ENCODE data around the gene NID1. TPM values are rescaled to one million over a fixed set of nuclear protein-coding genes. Genes with fewer than 3 reads are reported as not detected.

NID1 gene
- total RNA-seq, 6 donors from 2014 or later: 26.8 to 81.1 (median 46.1) TPM

DNA sequence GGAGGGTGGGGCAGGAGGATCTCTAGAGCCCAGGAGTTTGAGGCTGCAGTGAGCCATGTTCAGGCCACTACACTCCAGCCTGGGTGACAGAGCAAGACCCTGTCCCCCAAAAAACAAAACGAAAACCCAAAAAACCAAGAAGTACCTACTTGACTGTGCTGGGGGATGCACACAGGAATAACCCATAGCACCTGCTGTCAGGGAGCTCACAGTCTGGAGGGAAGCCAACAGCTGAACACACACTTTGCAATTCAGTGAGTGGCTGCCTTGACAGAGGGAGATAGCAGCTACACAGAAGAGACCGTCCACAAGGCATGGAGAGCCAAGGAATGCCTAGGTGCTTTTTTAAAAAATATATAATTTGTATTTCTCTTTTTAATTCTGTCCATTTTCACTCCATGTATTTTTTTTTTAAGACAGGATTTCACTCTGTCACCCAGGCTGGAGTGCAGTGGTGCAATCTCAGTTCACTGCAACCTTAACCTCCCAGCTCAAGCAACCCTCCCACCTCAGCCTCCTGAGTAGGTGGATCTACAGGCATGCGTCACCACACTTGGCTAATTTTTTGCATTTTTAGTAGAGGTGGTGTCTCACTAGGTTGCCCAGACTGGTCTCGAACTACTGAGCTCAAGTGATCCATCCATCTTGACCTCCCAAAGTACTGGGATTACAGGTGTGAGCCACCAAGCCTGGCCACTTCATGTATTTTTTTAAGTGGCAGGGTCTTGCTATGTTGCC, 68.7 kb downstream of the NID1 start:
- no peaks in the 10 kb centered on the region for H3K9me3 ChIP-seq
- ATAC-seq (ENCODE audit: low FRiP score in 2 of 2): no peak
- no peak for DNase-seq
- H3K36me3 ChIP-seq: peaks cover 0 to 32% (median 0%) of the 10 kb centered on the region in 4 donors
- H3K27ac ChIP-seq: no peak overlapping the region
- H3K27me3 ChIP-seq: no peaks in the 10 kb centered on the region
- TF ChIP-seq POLR2AphosphoS5 (IDR thresholded peaks at IDR 0.05) (no peak), EP300 (IDR thresholded peaks at IDR 0.05) (no peak), POLR2A (IDR thresholded peaks at IDR 0.05) (no peak)
- TF ChIP-seq, protein P1, sequence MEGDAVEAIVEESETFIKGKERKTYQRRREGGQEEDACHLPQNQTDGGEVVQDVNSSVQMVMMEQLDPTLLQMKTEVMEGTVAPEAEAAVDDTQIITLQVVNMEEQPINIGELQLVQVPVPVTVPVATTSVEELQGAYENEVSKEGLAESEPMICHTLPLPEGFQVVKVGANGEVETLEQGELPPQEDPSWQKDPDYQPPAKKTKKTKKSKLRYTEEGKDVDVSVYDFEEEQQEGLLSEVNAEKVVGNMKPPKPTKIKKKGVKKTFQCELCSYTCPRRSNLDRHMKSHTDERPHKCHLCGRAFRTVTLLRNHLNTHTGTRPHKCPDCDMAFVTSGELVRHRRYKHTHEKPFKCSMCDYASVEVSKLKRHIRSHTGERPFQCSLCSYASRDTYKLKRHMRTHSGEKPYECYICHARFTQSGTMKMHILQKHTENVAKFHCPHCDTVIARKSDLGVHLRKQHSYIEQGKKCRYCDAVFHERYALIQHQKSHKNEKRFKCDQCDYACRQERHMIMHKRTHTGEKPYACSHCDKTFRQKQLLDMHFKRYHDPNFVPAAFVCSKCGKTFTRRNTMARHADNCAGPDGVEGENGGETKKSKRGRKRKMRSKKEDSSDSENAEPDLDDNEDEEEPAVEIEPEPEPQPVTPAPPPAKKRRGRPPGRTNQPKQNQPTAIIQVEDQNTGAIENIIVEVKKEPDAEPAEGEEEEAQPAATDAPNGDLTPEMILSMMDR (IDR thresholded peaks at IDR 0.05): no peak
- no peak overlapping the region for H3K4me3 ChIP-seq
- WGBS, 2 donors: 84 to 85% methylated on average over 4 of the region's 4 CpGs
- H3K4me1 ChIP-seq: peaks cover 3 to 13% (median 11%) of the 10 kb centered on the region in 4 donors

DNA sequence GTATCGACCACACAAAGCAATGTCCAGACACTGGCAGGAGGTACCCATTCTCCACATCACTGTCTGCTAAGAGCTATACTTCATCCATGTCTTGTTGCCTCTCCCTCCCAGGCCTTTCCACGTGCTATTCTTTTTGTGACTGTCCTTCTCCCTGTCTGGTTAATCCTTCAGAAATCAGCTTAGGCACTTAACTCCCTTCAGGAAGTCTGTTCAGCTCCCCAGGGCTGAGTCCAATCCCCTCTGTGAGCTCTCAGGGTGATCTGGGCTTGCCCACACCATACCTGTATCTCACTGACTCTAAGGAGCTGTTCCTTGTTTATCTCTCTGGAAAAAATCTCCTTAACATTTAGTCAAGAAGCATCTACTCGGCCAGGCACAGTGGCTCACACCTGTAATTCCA, 69.4 kb downstream of the NID1 start:
- Histone ChIP-seq H3K4me1 (peaks cover 3 to 11% (median 10%) of the 10 kb centered on the region in 4 donors), H3K4me3 (no peak overlapping the region), H3K9me3 (no peaks in the 10 kb centered on the region), H3K36me3 (peaks cover 0 to 37% (median 2%) of the 10 kb centered on the region in 4 donors), H3K27ac (no peak overlapping the region), H3K27me3 (no peaks in the 10 kb centered on the region)
- ATAC-seq (ENCODE audit: low FRiP score in 2 of 2): no peak
- no peak for DNase-seq
- no peak for TF ChIP-seq POLR2A (IDR thresholded peaks at IDR 0.05)
- no peak for TF ChIP-seq POLR2AphosphoS5 (IDR thresholded peaks at IDR 0.05)
- no peak for TF ChIP-seq EP300 (IDR thresholded peaks at IDR 0.05)
- TF ChIP-seq, protein P1 (IDR thresholded peaks at IDR 0.05): no peak
- WGBS, 2 donors: 88 to 92% methylated on average over 3 of the region's 3 CpGs

DNA sequence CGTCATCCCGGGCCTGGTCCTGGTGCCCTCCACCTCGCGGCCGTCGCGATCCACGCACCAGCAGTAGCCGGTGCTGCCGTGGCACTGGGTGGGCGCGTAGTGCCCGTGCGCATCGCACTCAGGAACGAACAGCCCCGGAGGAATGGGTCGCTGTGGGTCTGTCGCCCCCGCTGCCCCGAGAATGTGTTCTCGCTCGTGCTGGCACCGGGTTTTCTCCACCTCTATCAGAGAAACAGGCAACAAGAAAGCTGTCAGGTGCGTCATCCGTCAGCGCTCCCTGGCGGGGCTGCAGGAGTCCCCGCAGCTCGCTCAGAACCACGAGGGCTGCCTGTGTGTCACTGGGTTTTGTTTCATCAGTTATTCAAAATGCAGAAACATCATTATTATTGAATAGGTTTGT, 71.2 kb downstream of the NID1 start:
- 93 to 95% methylated on average over 12 to 31 of the region's 31 CpGs for WGBS, 2 donors
- peak in 1 of 2 donors; percentile 81 for DNase-seq
- TF ChIP-seq POLR2A (IDR thresholded peaks at IDR 0.05): no peak
- TF ChIP-seq, protein P1 (IDR thresholded peaks at IDR 0.05): no peak
- no peak for TF ChIP-seq EP300 (IDR thresholded peaks at IDR 0.05)
- TF ChIP-seq POLR2AphosphoS5 (IDR thresholded peaks at IDR 0.05): no peak

DNA sequence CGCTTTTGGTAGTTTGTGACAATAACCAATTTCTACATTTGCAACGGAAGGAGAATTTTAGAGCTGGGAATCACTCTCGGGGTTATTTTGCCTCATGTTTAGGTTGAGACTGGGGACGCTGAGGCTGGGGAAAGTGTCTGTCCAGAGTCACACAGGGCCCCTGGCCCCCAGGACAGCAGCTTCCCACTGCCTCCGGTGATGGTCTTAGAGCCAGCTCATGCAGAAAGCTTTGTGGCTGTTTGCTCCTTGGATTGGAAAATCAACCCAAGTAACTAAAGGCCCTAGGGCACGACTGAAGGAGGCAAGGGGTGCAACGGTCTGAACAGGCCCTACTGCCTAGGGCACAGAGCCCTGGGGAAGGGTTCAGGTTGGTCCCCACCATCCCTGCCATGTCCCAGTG, 72.0 kb downstream of the NID1 start:
- Histone ChIP-seq H3K4me1 (no peaks in the 10 kb centered on the region), H3K27ac (no peak overlapping the region), H3K9me3 (no peaks in the 10 kb centered on the region), H3K36me3 (peaks cover 0 to 57% (median 7%) of the 10 kb centered on the region in 4 donors), H3K4me3 (no peak overlapping the region), H3K27me3 (no peaks in the 10 kb centered on the region)
- no peak for TF ChIP-seq POLR2AphosphoS5 (IDR thresholded peaks at IDR 0.05)
- TF ChIP-seq, protein P1 (IDR thresholded peaks at IDR 0.05): no peak
- no peak for TF ChIP-seq POLR2A (IDR thresholded peaks at IDR 0.05)
- no peak for TF ChIP-seq EP300 (IDR thresholded peaks at IDR 0.05)
- ATAC-seq (ENCODE audit: low FRiP score in 2 of 2): peak in 1 of 2 donors; percentile 16
- no peak for DNase-seq
- 95 to 96% methylated on average over 4 to 7 of the region's 7 CpGs for WGBS, 2 donors

More for the DNA sequence above, 71.2 kb downstream of the NID1 start:
- Histone ChIP-seq H3K36me3 (peaks cover 0 to 56% (median 7%) of the 10 kb centered on the region in 4 donors), H3K4me3 (no peak overlapping the region), H3K27ac (no peak overlapping the region), H3K4me1 (peaks cover 0 to under 1% (median 0%) of the 10 kb centered on the region in 4 donors), H3K9me3 (no peaks in the 10 kb centered on the region), H3K27me3 (no peaks in the 10 kb centered on the region)
- no peak for ATAC-seq (ENCODE audit: low FRiP score in 2 of 2)

Measured in upper lobe of left lung (tissue), 6 donors.